GM12891 (cell line): ENCODE data around the gene AMDHD1.

Source experiments
- POLR2A ChIP-seq: IDR thresholded peaks from 2 replicates; pipeline ENCODE4 v1.6.1; 2011; ENCODE audit warnings: low read depth, low read length, control low read depth
- POLR2AphosphoS5 ChIP-seq: IDR thresholded peaks from 2 replicates; pipeline ENCODE4 v1.6.1; 2011; ENCODE audit warnings: low read depth, low read length, control low read depth
- TAF1 ChIP-seq: IDR thresholded peaks from 2 replicates; pipeline ENCODE4 v1.6.1; 2011; ENCODE audit warnings: low read depth, low read length, control low read depth

- TF ChIP-seq POLR2AphosphoS5, result no peak
- TF ChIP-seq POLR2A, result no peak
- no peak for TF ChIP-seq TAF1
Observed at GRCh38 chr12:96006727-96007126, 63.6 kb downstream of the AMDHD1 start.
